H1 (cell line): ENCODE measurements around the gene CEP89. TPM values are rescaled to one million over a fixed set of nuclear protein-coding genes. Genes with fewer than 3 reads are reported as not detected.

Source experiments
- CTCF ChIA-PET: fragments of 300-600 bp; sonication (Branson Sonifier 250); formaldehyde crosslinking; loops from one replicate; lab custom pipeline; 2021; ENCODE audit not compliant: partially characterized antibody; lab: Charles Lee
- POLR2A ChIA-PET: fragments of 300-600 bp; sonication (Branson Sonifier 250); formaldehyde crosslinking; loops from one replicate; lab custom pipeline; 2021; ENCODE audit warnings: inconsistent platforms; ENCODE audit not compliant: partially characterized antibody; lab: Charles Lee
- DNase-seq, 2 experiments: peaks; one replicate each; pipeline versions ENCODE4 v3.0.0 to v3.0.0-alpha.2; 2010 to 2022; ENCODE audit warnings: low spot score in 2 of 2, low read depth in 1 of 2, mixed read lengths in 1 of 2
- FAIRE-seq: peaks from 2 replicates; lab custom pipeline; 2011; peaks lifted over from hg19 to GRCh38; lab: Jason Lieb, UNC
- H2AFZ ChIP-seq: 2 replicates; pipeline ENCODE4 v1.8.1; 2012; ENCODE audit warnings: low read length, inconsistent platforms
- H2AK5ac ChIP-seq: 2 replicates; pipeline ENCODE4 v1.6.1; 2013; ENCODE audit warnings: low read depth, low read length
- H2BK120ac ChIP-seq: replicated peaks from 2 replicates; pipeline ENCODE3; 2013; ENCODE audit warnings: low read depth, low read length, inconsistent platforms
- H2BK12ac ChIP-seq: 2 replicates; pipeline ENCODE4 v1.6.1; 2013; ENCODE audit warnings: low read depth, low read length
- H2BK15ac ChIP-seq: 2 replicates; pipeline ENCODE4 v1.6.1; 2013; ENCODE audit warnings: low read length
- H2BK20ac ChIP-seq: 2 replicates; pipeline ENCODE4 v1.6.1; 2013; ENCODE audit warnings: low read length
- H2BK5ac ChIP-seq: 2 replicates; pipeline ENCODE4 v1.6.1; 2013; ENCODE audit warnings: low read depth, low read length
- H3K14ac ChIP-seq: 2 replicates; pipeline ENCODE4 v1.6.1; 2013; ENCODE audit warnings: inconsistent platforms; ENCODE audit not compliant: insufficient read length
- H3K18ac ChIP-seq: 2 replicates; pipeline ENCODE4 v1.6.1; 2013; ENCODE audit warnings: low read length; ENCODE audit errors: extremely low read depth
- H3K23ac ChIP-seq: 2 replicates; pipeline ENCODE4 v1.6.1; 2013; ENCODE audit warnings: inconsistent platforms; ENCODE audit not compliant: insufficient read length
- H3K23me2 ChIP-seq: 2 replicates; pipeline ENCODE4 v1.6.1; 2013; ENCODE audit warnings: low read depth, low read length
- H3K27ac ChIP-seq: 2 replicates; pipeline ENCODE4 v1.6.1; 2011; ENCODE audit warnings: low read depth, low read length, inconsistent platforms
- H3K27me3 ChIP-seq, 4 experiments: replicated peaks in 1 of 4; 1 replicate in 1 of 4; 2 replicates in 3 of 4; pipeline versions ENCODE4 v1.6.1 to v1.8.1; 2011 to 2013; ENCODE audit warnings: low read length in 3 of 4, mild to moderate bottlenecking in 3 of 4, inconsistent platforms in 2 of 4, mixed read lengths in 2 of 4, moderate library complexity in 1 of 4; ENCODE audit not compliant: control insufficient read depth in 3 of 4, insufficient read depth in 3 of 4; ENCODE audit errors: extremely low read depth in 1 of 4
- H3K36me3 ChIP-seq, 4 experiments: 2 replicates each; pipeline versions ENCODE4 v1.6.1 to v1.8.1; 2011 to 2013; ENCODE audit warnings: mild to moderate bottlenecking in 4 of 4, low read length in 3 of 4, moderate library complexity in 2 of 4, control low read depth in 1 of 4, inconsistent platforms in 1 of 4; ENCODE audit not compliant: insufficient read depth in 4 of 4, control insufficient read depth in 2 of 4
- H3K4ac ChIP-seq: replicated peaks from 2 replicates; pipeline ENCODE3; 2013; ENCODE audit warnings: low read length, low read depth, mixed read lengths, inconsistent platforms; ENCODE audit not compliant: insufficient read length
- H3K4me1 ChIP-seq, 4 experiments: replicated peaks in 1 of 4; 1 replicate in 1 of 4; 2 replicates in 3 of 4; pipeline versions ENCODE4 v1.6.1 to v1.8.1; 2011 to 2013; ENCODE audit warnings: low read length in 3 of 4, inconsistent platforms in 2 of 4, mixed read lengths in 1 of 4; ENCODE audit not compliant: insufficient read depth in 4 of 4, control insufficient read depth in 3 of 4
- H3K4me2 ChIP-seq, 2 experiments: 2 replicates each; pipeline versions ENCODE4 v1.6.1 to v1.8.1; 2011 to 2013; ENCODE audit warnings: low read depth in 2 of 2, low read length in 2 of 2, control low read depth in 1 of 2, inconsistent platforms in 1 of 2, mild to moderate bottlenecking in 1 of 2; ENCODE audit not compliant: insufficient read depth in 1 of 2
- H3K4me3 ChIP-seq, 4 experiments: fragments of 200-600, 300-600 bp in 1 of 4; sonication (generic), shearing (Covaris generic), sonication (Bioruptor Twin) in 1 of 4; 2 replicates each; pipeline versions ENCODE4 v1.5.1 to v1.8.1; 2011 to 2016; ENCODE audit warnings: low read length in 4 of 4, low read depth in 3 of 4, control low read depth in 2 of 4, inconsistent platforms in 2 of 4, mild to moderate bottlenecking in 2 of 4, mixed read lengths in 1 of 4, moderate library complexity in 1 of 4; ENCODE audit not compliant: insufficient read depth in 2 of 4; ENCODE audit errors: extremely low read depth in 1 of 4
- H3K56ac ChIP-seq: replicated peaks from 2 replicates; pipeline ENCODE3; 2013; ENCODE audit warnings: low read depth, mild to moderate bottlenecking, mixed read lengths, low read length, inconsistent platforms; ENCODE audit not compliant: insufficient read length
- H3K79me1 ChIP-seq: 2 replicates; pipeline ENCODE4 v1.6.1; 2013; ENCODE audit warnings: low read depth, low read length, control low read depth
- H3K79me2 ChIP-seq, 2 experiments: 2 replicates each; pipeline versions ENCODE4 v1.6.1 to v1.8.1; 2012 to 2013; ENCODE audit warnings: low read length in 2 of 2, mild to moderate bottlenecking in 2 of 2, inconsistent platforms in 1 of 2; ENCODE audit not compliant: insufficient read depth in 2 of 2, control insufficient read depth in 1 of 2
- H3K9ac ChIP-seq, 4 experiments: replicated peaks in 1 of 4; 1 replicate in 1 of 4; 2 replicates in 3 of 4; pipeline versions ENCODE4 v1.6.1 to v1.8.1; 2011 to 2013; ENCODE audit warnings: low read depth in 3 of 4, low read length in 3 of 4, control low read depth in 2 of 4, mild to moderate bottlenecking in 2 of 4, moderate library complexity in 2 of 4, inconsistent platforms in 1 of 4; ENCODE audit errors: extremely low read depth in 1 of 4
- H3K9me3 ChIP-seq, 2 experiments: 2 replicates each; pipeline versions ENCODE4 v1.6.1 to v1.8.1; 2012 to 2013; ENCODE audit warnings: mild to moderate bottlenecking in 2 of 2, moderate library complexity in 2 of 2, control low read depth in 1 of 2, inconsistent platforms in 1 of 2, low read depth in 1 of 2, low read length in 1 of 2, mixed read lengths in 1 of 2; ENCODE audit not compliant: insufficient read depth in 2 of 2
- H4K20me1 ChIP-seq, 2 experiments: replicated peaks in 1 of 2; 2 replicates each; pipeline versions ENCODE3 to v1.8.1; 2011 to 2013; ENCODE audit warnings: inconsistent platforms in 2 of 2, low read length in 2 of 2, mild to moderate bottlenecking in 1 of 2; ENCODE audit not compliant: insufficient read depth in 2 of 2, control insufficient read depth in 1 of 2
- H4K5ac ChIP-seq: 2 replicates; pipeline ENCODE4 v1.6.1; 2013; ENCODE audit warnings: low read length, low read depth, mixed read lengths, inconsistent platforms; ENCODE audit not compliant: insufficient read length
- H4K8ac ChIP-seq: 2 replicates; pipeline ENCODE4 v1.8.0; 2013; ENCODE audit warnings: mild to moderate bottlenecking, moderate library complexity, low read length, inconsistent platforms; ENCODE audit not compliant: insufficient read depth; ENCODE audit errors: extremely low read depth
- H4K91ac ChIP-seq: replicated peaks from 2 replicates; pipeline ENCODE3; 2013; ENCODE audit warnings: low read length, mixed read lengths, inconsistent platforms; ENCODE audit not compliant: insufficient read length
- CBX5 ChIP-seq: fragments of 300-800, 300-1000 bp; sonication (generic); IDR thresholded peaks from 2 replicates; pipeline ENCODE4 v1.7.1; 2016; ENCODE audit warnings: antibody characterized with exemption, low read length, low read depth
- GABPA ChIP-seq: IDR thresholded peaks from 2 replicates; pipeline ENCODE4 v1.6.1; 2011; ENCODE audit warnings: mild to moderate bottlenecking, low read length, moderate library complexity, borderline replicate concordance; ENCODE audit not compliant: insufficient read depth
- KDM5A ChIP-seq: fragments of 200-600 bp; IDR thresholded peaks from 2 replicates; pipeline ENCODE4 v1.7.1; 2012; ENCODE audit warnings: mild to moderate bottlenecking, low read length, inconsistent platforms, mixed read lengths
- YY1 ChIP-seq: IDR thresholded peaks from 2 replicates; pipeline ENCODE4 v1.6.1; 2011; ENCODE audit warnings: low read depth, mild to moderate bottlenecking, low read length
- WGBS, 2 experiments: shearing (Covaris generic) in 1 of 2; methylation state at CpG; one replicate each; pipeline versions ENCODE4 v1.1.6 to v1.1.7; 2013 to 2015; ENCODE audit warnings: low lambda C conversion rate in 2 of 2, mixed read lengths in 2 of 2, inconsistent platforms in 1 of 2, low coverage in 1 of 2, missing lambda C conversion rate in 1 of 2; ENCODE audit not compliant: insufficient replicate concordance in 2 of 2, insufficient coverage in 1 of 2, insufficient read length in 1 of 2; ENCODE audit errors: extremely low coverage in 1 of 2, missing lambda C conversion rate in 1 of 2; 5-methylcytosine and 5-hydroxymethylcytosine counted together
- polyA plus RNA-seq, 7 experiments: library from polyadenylated mRNA; depleted of rRNA in 3 of 7; stranded (reverse) in 5 of 7; unstranded in 2 of 7; fragments of >200 nt in 5 of 7; fragments of 200-250 nt in 2 of 7; gene quantifications; 1 replicate in 5 of 7; 2 replicates in 1 of 7; 4 replicates in 1 of 7; pipeline versions ENCODE4 v1.2.1 to v1.2.3, GENCODE V29; 2011 to 2013; ENCODE audit warnings: missing spikeins in 2 of 7, mixed read lengths in 2 of 7
- total RNA-seq: library from RNA; stranded (reverse); fragmentation: NEBNext Ultra II Directional; extraction: Animal tissue kit (Norgen Biotek cat#: 25700); gene quantifications from 2 replicates; pipeline ENCODE4 v1.2.1, GENCODE V29; 2021
- TF ChIP-seq, protein P1 (sequence below), 3 experiments: IDR thresholded peaks; 1 replicate in 2 of 3; 2 replicates in 1 of 3; pipeline versions ENCODE4 v1.5.1 to v1.6.1; 2011; ENCODE audit warnings: low read length in 3 of 3, mild to moderate bottlenecking in 3 of 3, inconsistent platforms in 2 of 3, low read depth in 1 of 3, moderate library complexity in 1 of 3; ENCODE audit not compliant: insufficient read depth in 1 of 3; ENCODE audit errors: control extremely low read depth in 1 of 3

The CEP89 gene
- total and polyA plus RNA-seq, 2 of the 8 experiments (the other 6 are each of a cell fraction or from before 2014, with no cell fraction given): 23.0 to 23.6 TPM

DNA sequence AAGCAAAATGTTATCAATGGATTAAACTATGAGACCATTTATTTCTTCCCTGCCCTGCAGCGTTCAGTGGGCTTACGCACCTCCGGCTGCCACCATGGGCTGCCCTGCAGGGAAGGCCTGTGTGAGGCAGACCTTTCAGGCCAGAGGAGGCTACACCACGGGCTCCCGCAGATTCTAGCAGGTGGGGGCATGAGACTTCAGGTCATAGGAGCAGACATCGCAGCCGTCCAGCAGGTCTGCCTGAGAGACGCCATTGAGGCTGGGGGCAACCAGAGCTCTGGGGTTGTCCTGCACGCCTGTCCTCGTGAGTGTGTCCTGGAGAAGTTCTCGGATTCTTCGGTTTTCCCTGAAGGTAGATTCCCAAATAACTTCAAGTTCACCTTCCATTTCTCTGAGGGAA, 92.8 kb downstream of the CEP89 start:
- H3K4ac ChIP-seq: no peak overlapping the region
- H3K27ac ChIP-seq: no peak overlapping the region
- WGBS, 2 experiments: 91% methylated on average over 11 of the region's 12 CpGs; no CpG with 5 or more reads in 1 of the 2 experiments
- H2BK15ac ChIP-seq: no peak overlapping the region
- H3K56ac ChIP-seq: no peak overlapping the region
- ChIA-PET POLR2A (no interaction called here), CTCF (interaction anchor here (1.1 kb wide), 1 partner anchor 18 kb away, joined by 3 read pairs; no protein-coding TSS in a partner anchor)
- H2BK5ac ChIP-seq: no peak overlapping the region
- H4K5ac ChIP-seq: no peak overlapping the region
- peaks cover 0 to 3% (median 2%) of the 10 kb centered on the region in 4 experiments; a peak in 4 of 7 replicates for H3K4me1 ChIP-seq
- no peak overlapping the region for H3K14ac ChIP-seq
- H3K23ac ChIP-seq: no peak overlapping the region
- FAIRE-seq: no peak
- H3K79me1 ChIP-seq: no peaks in the 10 kb centered on the region
- H3K27me3 ChIP-seq: no peaks in the 10 kb centered on the region
- no peak overlapping the region for H4K8ac ChIP-seq
- no peak overlapping the region for H2AK5ac ChIP-seq
- H3K23me2 ChIP-seq: no peaks in the 10 kb centered on the region
- no peak overlapping the region for H2BK12ac ChIP-seq
- H3K18ac ChIP-seq: no peak overlapping the region
- DNase-seq: peak in 1 of 2 experiments; percentile 28
- no peaks in the 10 kb centered on the region for H3K9me3 ChIP-seq
- no peak overlapping the region for H3K4me2 ChIP-seq
- no peak overlapping the region for H4K91ac ChIP-seq
- no peak for TF ChIP-seq CBX5
- no peak for TF ChIP-seq GABPA
- TF ChIP-seq, protein P1, sequence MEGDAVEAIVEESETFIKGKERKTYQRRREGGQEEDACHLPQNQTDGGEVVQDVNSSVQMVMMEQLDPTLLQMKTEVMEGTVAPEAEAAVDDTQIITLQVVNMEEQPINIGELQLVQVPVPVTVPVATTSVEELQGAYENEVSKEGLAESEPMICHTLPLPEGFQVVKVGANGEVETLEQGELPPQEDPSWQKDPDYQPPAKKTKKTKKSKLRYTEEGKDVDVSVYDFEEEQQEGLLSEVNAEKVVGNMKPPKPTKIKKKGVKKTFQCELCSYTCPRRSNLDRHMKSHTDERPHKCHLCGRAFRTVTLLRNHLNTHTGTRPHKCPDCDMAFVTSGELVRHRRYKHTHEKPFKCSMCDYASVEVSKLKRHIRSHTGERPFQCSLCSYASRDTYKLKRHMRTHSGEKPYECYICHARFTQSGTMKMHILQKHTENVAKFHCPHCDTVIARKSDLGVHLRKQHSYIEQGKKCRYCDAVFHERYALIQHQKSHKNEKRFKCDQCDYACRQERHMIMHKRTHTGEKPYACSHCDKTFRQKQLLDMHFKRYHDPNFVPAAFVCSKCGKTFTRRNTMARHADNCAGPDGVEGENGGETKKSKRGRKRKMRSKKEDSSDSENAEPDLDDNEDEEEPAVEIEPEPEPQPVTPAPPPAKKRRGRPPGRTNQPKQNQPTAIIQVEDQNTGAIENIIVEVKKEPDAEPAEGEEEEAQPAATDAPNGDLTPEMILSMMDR (IDR thresholded peaks at IDR 0.05; ENCODE audit: control extremely low read depth in 1 of 3, insufficient read depth in 1 of 3, low read depth in 1 of 3, low read length in 3 of 3): no peak
- no peak for TF ChIP-seq KDM5A
- no peak for TF ChIP-seq YY1
- H3K79me2 ChIP-seq: no peaks in the 10 kb centered on the region
- no peak overlapping the region for H2AFZ ChIP-seq
- H3K36me3 ChIP-seq: no peaks in the 10 kb centered on the region
- H3K4me3 ChIP-seq: no peak overlapping the region
- peaks cover 0 to 1% of the 10 kb centered on the region in 2 experiments for H4K20me1 ChIP-seq
- no peak overlapping the region for H3K9ac ChIP-seq
- no peak overlapping the region for H2BK20ac ChIP-seq
- H2BK120ac ChIP-seq: no peak overlapping the region
